GM18519 (cell line): ENCODE measurements around the gene NADK.
A peak's percentile ranks its signal among the peaks of the same experiment; 100 is the strongest.

Experiments
- ATAC-seq: cut with Tn5 transposase; IDR thresholded peaks from one replicate; pipeline ENCODE4 v1.9.1; 2021; ENCODE audit warnings: mild to moderate bottlenecking, moderate library complexity; ENCODE audit not compliant: unreplicated experiment, low FRiP score

The NADK gene

GRCh38 chr1:1777950-1778662 lies at the start of gene NADK:
Gene NADK (minus strand): TSS chr1:1778470. CDS start chr1:1765406, 13,064 bp downstream.
- peak; percentile 36 for ATAC-seq

GRCh38 chr1:1827089-1827848 lies 49.0 kb upstream of the NADK start:
- no peak for ATAC-seq

GRCh38 chr1:1826356-1827088 lies 48.3 kb upstream of the NADK start:
- ATAC-seq: no peak

GRCh38 chr1:1825217-1825616 lies 46.9 kb upstream of the NADK start:
- ATAC-seq: no peak

- no peak for ATAC-seq
Measured at GRCh38 chr1:1819762-1820161, 41.5 kb upstream of the NADK start.

GRCh38 chr1:1817221-1817620 lies 39.0 kb upstream of the NADK start:
- ATAC-seq: no peak

- no peak for ATAC-seq
Measured at GRCh38 chr1:1815606-1816281, 37.5 kb upstream of the NADK start.

- no peak for ATAC-seq
Measured at GRCh38 chr1:1809489-1809888, 31.2 kb upstream of the NADK start.

GRCh38 chr1:1808206-1808605 lies 29.9 kb upstream of the NADK start:
- ATAC-seq: no peak

GRCh38 chr1:1806890-1807289 lies 28.6 kb upstream of the NADK start:
- no peak for ATAC-seq

- ATAC-seq: no peak
Measured at GRCh38 chr1:1804301-1804700, 26.0 kb upstream of the NADK start.

- ATAC-seq: no peak
Measured at GRCh38 chr1:1802871-1803270, 24.6 kb upstream of the NADK start.

GRCh38 chr1:1799716-1800115 lies 21.4 kb upstream of the NADK start:
- ATAC-seq: no peak

GRCh38 chr1:1797731-1798341 lies 19.6 kb upstream of the NADK start:
- ATAC-seq: no peak

GRCh38 chr1:1796466-1796865 lies 18.2 kb upstream of the NADK start:
- ATAC-seq: no peak

GRCh38 chr1:1794999-1795398 lies 16.7 kb upstream of the NADK start:
- ATAC-seq: no peak

GRCh38 chr1:1793481-1794244 lies 15.4 kb upstream of the NADK start:
- no peak for ATAC-seq

- ATAC-seq: no peak
Measured at GRCh38 chr1:1788646-1789431, 10.6 kb upstream of the NADK start.

- ATAC-seq: no peak
Measured at GRCh38 chr1:1788136-1788535, 9.9 kb upstream of the NADK start.
